Loucy (cell line): Measurements from ENCODE around the gene DYNC2H1.

Source experiments
- H2AFZ ChIP-seq: fragments of 200-600 bp; sonication (generic); 2 replicates; pipeline ENCODE4 v1.6.0; 2016; ENCODE audit warnings: antibody characterized with exemption, mild to moderate bottlenecking, low read length, moderate library complexity
- H3F3A ChIP-seq: fragments of 200-600 bp; 2 replicates; pipeline ENCODE4 v1.6.0; 2016; ENCODE audit warnings: antibody characterized with exemption, low read depth, mild to moderate bottlenecking
- H3K27me3 ChIP-seq: fragments of 200-600 bp; sonication (generic); 2 replicates; pipeline ENCODE4 v1.6.1; 2014; ENCODE audit warnings: low read length, mild to moderate bottlenecking; ENCODE audit not compliant: insufficient read depth, poor library complexity, severe bottlenecking
- H3K36me3 ChIP-seq: fragments of 200-600 bp; sonication (generic); 2 replicates; pipeline ENCODE4 v1.6.1; 2016; ENCODE audit warnings: low read length; ENCODE audit not compliant: insufficient read depth
- H3K4me1 ChIP-seq: fragments of 200-600 bp; sonication (generic); 2 replicates; pipeline ENCODE4 v1.5.1; 2014; ENCODE audit warnings: low read length, mild to moderate bottlenecking; ENCODE audit not compliant: insufficient read depth, poor library complexity, severe bottlenecking
- H3K4me2 ChIP-seq: fragments of 200-600 bp; sonication (generic); 2 replicates; pipeline ENCODE4 v1.6.0; 2014; ENCODE audit warnings: antibody characterized with exemption, low read length, low read depth, mild to moderate bottlenecking; ENCODE audit not compliant: poor library complexity, severe bottlenecking
- H3K4me3 ChIP-seq: fragments of 200-600 bp; sonication (generic); 2 replicates; pipeline ENCODE4 v1.5.1; 2014; ENCODE audit warnings: low read length, mild to moderate bottlenecking, mixed read lengths; ENCODE audit not compliant: poor library complexity, severe bottlenecking
- H3K79me2 ChIP-seq: fragments of 200-600 bp; sonication (generic); 2 replicates; pipeline ENCODE4 v1.6.1; 2014; ENCODE audit warnings: low read length; ENCODE audit not compliant: insufficient read depth
- H3K9ac ChIP-seq: fragments of 200-600 bp; sonication (generic); 2 replicates; pipeline ENCODE4 v1.6.0; 2014; ENCODE audit warnings: mild to moderate bottlenecking, low read depth, low read length, moderate library complexity; ENCODE audit not compliant: poor library complexity, severe bottlenecking
- H3K9me2 ChIP-seq: fragments of 200-600 bp; sonication (generic); replicated peaks from 2 replicates; pipeline ENCODE4 v1.6.1; 2016; ENCODE audit warnings: low read depth, low read length, mixed read lengths
- H3K9me3 ChIP-seq: fragments of 200-600 bp; sonication (generic); 2 replicates; pipeline ENCODE4 v1.6.1; 2014; ENCODE audit warnings: mild to moderate bottlenecking, antibody characterized with exemption, low read length, low read depth; ENCODE audit not compliant: insufficient read depth
- H4K20me1 ChIP-seq: fragments of 200-600 bp; sonication (generic); 2 replicates; pipeline ENCODE4 v1.6.0; 2014; ENCODE audit warnings: antibody characterized with exemption, low read length, mild to moderate bottlenecking; ENCODE audit not compliant: insufficient read depth, poor library complexity, severe bottlenecking
- EZH2phosphoT487 ChIP-seq: fragments of 200-600 bp; IDR thresholded peaks from 2 replicates; pipeline ENCODE4 v1.6.1; 2018; ENCODE audit warnings: antibody characterized with exemption, mild to moderate bottlenecking, moderate library complexity, borderline replicate concordance
- TF ChIP-seq, protein P1 (sequence below): fragments of 200-600 bp; sonication (generic); conservative IDR thresholded peaks from 2 replicates; pipeline ENCODE4 v1.5.1; 2014; ENCODE audit warnings: mild to moderate bottlenecking, antibody characterized with exemption, low read length

The DYNC2H1 gene

GRCh38 chr11:103294516-103294915 lies 185.3 kb downstream of the DYNC2H1 start:
- Histone ChIP-seq H4K20me1 (no peaks in the 10 kb centered on the region), H3K27me3 (no peaks in the 10 kb centered on the region), H3K9ac (no peak overlapping the region), H2AFZ (no peak overlapping the region), H3K4me1 (no peaks in the 10 kb centered on the region), H3K4me2 (no peak overlapping the region), H3K4me3 (no peak overlapping the region), H3K79me2 (no peaks in the 10 kb centered on the region), H3K9me2 (no peaks in the 10 kb centered on the region), H3K9me3 (peaks cover 28% of the 10 kb centered on the region; the same call in 1 of the 2 replicates), H3F3A (no peaks in the 10 kb centered on the region), H3K36me3 (no peaks in the 10 kb centered on the region)
- TF ChIP-seq EZH2phosphoT487, result no peak
- TF ChIP-seq, protein P1, sequence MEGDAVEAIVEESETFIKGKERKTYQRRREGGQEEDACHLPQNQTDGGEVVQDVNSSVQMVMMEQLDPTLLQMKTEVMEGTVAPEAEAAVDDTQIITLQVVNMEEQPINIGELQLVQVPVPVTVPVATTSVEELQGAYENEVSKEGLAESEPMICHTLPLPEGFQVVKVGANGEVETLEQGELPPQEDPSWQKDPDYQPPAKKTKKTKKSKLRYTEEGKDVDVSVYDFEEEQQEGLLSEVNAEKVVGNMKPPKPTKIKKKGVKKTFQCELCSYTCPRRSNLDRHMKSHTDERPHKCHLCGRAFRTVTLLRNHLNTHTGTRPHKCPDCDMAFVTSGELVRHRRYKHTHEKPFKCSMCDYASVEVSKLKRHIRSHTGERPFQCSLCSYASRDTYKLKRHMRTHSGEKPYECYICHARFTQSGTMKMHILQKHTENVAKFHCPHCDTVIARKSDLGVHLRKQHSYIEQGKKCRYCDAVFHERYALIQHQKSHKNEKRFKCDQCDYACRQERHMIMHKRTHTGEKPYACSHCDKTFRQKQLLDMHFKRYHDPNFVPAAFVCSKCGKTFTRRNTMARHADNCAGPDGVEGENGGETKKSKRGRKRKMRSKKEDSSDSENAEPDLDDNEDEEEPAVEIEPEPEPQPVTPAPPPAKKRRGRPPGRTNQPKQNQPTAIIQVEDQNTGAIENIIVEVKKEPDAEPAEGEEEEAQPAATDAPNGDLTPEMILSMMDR, result no peak

- Histone ChIP-seq H3K36me3 (no peaks in the 10 kb centered on the region), H3F3A (no peaks in the 10 kb centered on the region), H3K27me3 (no peaks in the 10 kb centered on the region), H3K79me2 (no peaks in the 10 kb centered on the region), H4K20me1 (no peaks in the 10 kb centered on the region), H3K9me3 (peaks cover 28% of the 10 kb centered on the region; the same call in 1 of the 2 replicates), H3K9ac (no peak overlapping the region), H2AFZ (no peak overlapping the region), H3K4me3 (no peak overlapping the region), H3K4me1 (no peaks in the 10 kb centered on the region), H3K9me2 (no peaks in the 10 kb centered on the region), H3K4me2 (no peak overlapping the region)
- TF ChIP-seq, protein P1, result no peak
- no peak for TF ChIP-seq EZH2phosphoT487
Measured at GRCh38 chr11:103295704-103296103, 186.5 kb downstream of the DYNC2H1 start.

GRCh38 chr11:103297900-103298299 lies 188.7 kb downstream of the DYNC2H1 start:
- H3K4me1 ChIP-seq, result no peaks in the 10 kb centered on the region
- peaks cover 24% of the 10 kb centered on the region; the same call in 1 of the 2 replicates for H3K9me3 ChIP-seq
- H3K9ac ChIP-seq, result no peak overlapping the region
- no peaks in the 10 kb centered on the region for H3K27me3 ChIP-seq
- no peaks in the 10 kb centered on the region for H3K9me2 ChIP-seq
- no peak overlapping the region for H3K4me2 ChIP-seq
- H3K36me3 ChIP-seq, result no peaks in the 10 kb centered on the region
- no peak overlapping the region for H2AFZ ChIP-seq
- no peak for TF ChIP-seq EZH2phosphoT487
- TF ChIP-seq, protein P1, result no peak
- H3K79me2 ChIP-seq, result no peaks in the 10 kb centered on the region
- no peaks in the 10 kb centered on the region for H4K20me1 ChIP-seq
- H3K4me3 ChIP-seq, result no peak overlapping the region
- H3F3A ChIP-seq, result no peaks in the 10 kb centered on the region
